SK-N-SH treated with all-trans-retinoic acid at 6 μM for 48 hours (cell line): ENCODE data around the gene PLPP2.

Source experiments
- ATAC-seq: fragments of 200-7000 bp; cut with Tn5 transposase; 3 replicates; pipeline ENCODE4 v1.9.1; 2020; ENCODE audit warnings: mild to moderate bottlenecking, moderate library complexity
- ARNTL ChIP-seq: fragments of 450-650 bp; formaldehyde crosslinking; IDR thresholded peaks from 2 replicates; pipeline ENCODE4 v1.5.0; 2020; ENCODE audit warnings: low read depth, mild to moderate bottlenecking, moderate library complexity, borderline replicate concordance
- BACH2 ChIP-seq: fragments of 250-450 bp; sonication (Bioruptor Pico); IDR thresholded peaks from 2 replicates; pipeline ENCODE4 v1.9.0; 2021; ENCODE audit warnings: mild to moderate bottlenecking, borderline replicate concordance
- CREB5 ChIP-seq: fragments of 250-450 bp; sonication (Bioruptor Pico); IDR thresholded peaks from 2 replicates; pipeline ENCODE4 v1.5.1; 2020; ENCODE audit warnings: low read depth, mild to moderate bottlenecking, moderate library complexity
- CSDC2 ChIP-seq: fragments of 250-450 bp; sonication (Bioruptor Pico); IDR thresholded peaks from 2 replicates; pipeline ENCODE4 v1.5.0; 2020; ENCODE audit warnings: mild to moderate bottlenecking, moderate library complexity
- CSRNP3 ChIP-seq: fragments of 250-450 bp; sonication (Bioruptor Pico); IDR thresholded peaks from 2 replicates; pipeline ENCODE4 v1.5.1; 2021; ENCODE audit warnings: mild to moderate bottlenecking, moderate library complexity
- ESRRG ChIP-seq: fragments of 250-450 bp; sonication (Bioruptor Pico); IDR thresholded peaks from 2 replicates; pipeline ENCODE4 v1.6.1; 2021; ENCODE audit warnings: mild to moderate bottlenecking
- GLIS3 ChIP-seq: fragments of 250-450 bp; sonication (Bioruptor Pico); IDR thresholded peaks from 2 replicates; pipeline ENCODE4 v1.5.0; 2020; ENCODE audit warnings: mild to moderate bottlenecking, moderate library complexity
- ISL1 ChIP-seq: fragments of 250-450 bp; sonication (Bioruptor Pico); IDR thresholded peaks from 2 replicates; pipeline ENCODE4 v2.1.2; 2022; ENCODE audit warnings: mild to moderate bottlenecking, moderate library complexity
- OSR1 ChIP-seq: fragments of 250-450 bp; sonication (Bioruptor Pico); IDR thresholded peaks from 2 replicates; pipeline ENCODE4 v1.8.0; 2022; ENCODE audit warnings: moderate library complexity, mild to moderate bottlenecking, inconsistent platforms
- PATZ1 ChIP-seq: fragments of 250-450 bp; sonication (Bioruptor Pico); IDR thresholded peaks from 2 replicates; pipeline ENCODE4 v1.8.0; 2020; ENCODE audit warnings: mild to moderate bottlenecking, moderate library complexity, borderline replicate concordance
- POU6F1 ChIP-seq: fragments of 250-450 bp; sonication (Bioruptor Pico); IDR thresholded peaks from 2 replicates; pipeline ENCODE4 v1.8.0; 2021; ENCODE audit warnings: low read depth, mild to moderate bottlenecking, moderate library complexity, borderline replicate concordance
- RARB ChIP-seq: fragments of 250-450 bp; sonication (Bioruptor Pico); IDR thresholded peaks from 2 replicates; pipeline ENCODE4 v1.8.0; 2021; ENCODE audit warnings: mild to moderate bottlenecking, moderate library complexity
- SNAI2 ChIP-seq: fragments of 250-450 bp; sonication (Bioruptor Pico); IDR thresholded peaks from 2 replicates; pipeline ENCODE4 v1.5.0; 2020; ENCODE audit warnings: mild to moderate bottlenecking, moderate library complexity
- TCF4 ChIP-seq: fragments of 250-450 bp; sonication (Bioruptor Pico); IDR thresholded peaks from 2 replicates; pipeline ENCODE4 v1.8.0; 2021; ENCODE audit warnings: mild to moderate bottlenecking, moderate library complexity, borderline replicate concordance
- TOX ChIP-seq: fragments of 250-450 bp; sonication (Bioruptor Pico); IDR thresholded peaks from 2 replicates; pipeline ENCODE4 v1.8.0; 2021; ENCODE audit warnings: mild to moderate bottlenecking, moderate library complexity, borderline replicate concordance
- TSHZ2 ChIP-seq: fragments of 250-450 bp; sonication (Bioruptor Pico); IDR thresholded peaks from 2 replicates; pipeline ENCODE4 v1.5.0; 2020; ENCODE audit warnings: mild to moderate bottlenecking, moderate library complexity
- ZC3H10 ChIP-seq: fragments of 250-450 bp; sonication (Bioruptor Pico); IDR thresholded peaks from 2 replicates; pipeline ENCODE4 v1.5.1; 2021; ENCODE audit warnings: mild to moderate bottlenecking, moderate library complexity
- ZFP3 ChIP-seq: fragments of 250-450 bp; sonication (Bioruptor Pico); IDR thresholded peaks from 2 replicates; pipeline ENCODE4 v1.5.0; 2020; ENCODE audit warnings: mild to moderate bottlenecking, moderate library complexity
- ZFP30 ChIP-seq: fragments of 450-650 bp; formaldehyde crosslinking; IDR thresholded peaks from 2 replicates; pipeline ENCODE4 v1.5.0; 2022; ENCODE audit warnings: mild to moderate bottlenecking, moderate library complexity
- ZNF565 ChIP-seq: fragments of 450-650 bp; formaldehyde crosslinking; conservative IDR thresholded peaks from 2 replicates; pipeline ENCODE4 v1.5.0; 2020; ENCODE audit warnings: low read depth, mild to moderate bottlenecking, moderate library complexity

The PLPP2 gene

GRCh38 chr19:330503-330902, 39.3 kb upstream of the PLPP2 start (continued):
- TF ChIP-seq ZNF565 (CRISPR knock-in tag) (no peak), PATZ1 (CRISPR knock-in tag) (no peak), SNAI2 (CRISPR knock-in tag) (no peak), TSHZ2 (no peak), ZFP3 (CRISPR knock-in tag) (no peak)
- TF ChIP-seq, all 23 proteins: peak for 0

GRCh38 chr19:329876-330275, 38.7 kb upstream of the PLPP2 start:
- ATAC-seq, result no peak
- TF ChIP-seq ZFP30 (CRISPR knock-in tag) (no peak), GLIS3 (CRISPR knock-in tag) (no peak), TSHZ2 (no peak)
- TF ChIP-seq, all 23 proteins: peak for 0

GRCh38 chr19:328025-328505, 36.9 kb upstream of the PLPP2 start:
- no peak for ATAC-seq
- TF ChIP-seq GLIS3 (CRISPR knock-in tag), result no peak
- TF ChIP-seq SNAI2 (CRISPR knock-in tag), result no peak
- TF ChIP-seq TCF4 (CRISPR knock-in tag), result no peak
- no peak for TF ChIP-seq ZC3H10
- TF ChIP-seq ZNF565 (CRISPR knock-in tag), result no peak
- no peak for TF ChIP-seq ARNTL (CRISPR knock-in tag)
- TF ChIP-seq TOX, result no peak

- no peak for ATAC-seq
- TF ChIP-seq ZFP3 (CRISPR knock-in tag) (no peak), ESRRG (no peak), TCF4 (CRISPR knock-in tag) (no peak), BACH2 (CRISPR knock-in tag) (no peak), ISL1 (no peak), POU6F1 (CRISPR knock-in tag) (no peak)
- TF ChIP-seq, all 23 proteins: peak for 0
Measured at GRCh38 chr19:327291-328024, 36.3 kb upstream of the PLPP2 start.

- TF ChIP-seq ARNTL (CRISPR knock-in tag), result no peak
- TF ChIP-seq ESRRG, result no peak
- no peak for TF ChIP-seq CSDC2 (CRISPR knock-in tag)
- no peak for TF ChIP-seq OSR1 (CRISPR knock-in tag)
- TF ChIP-seq TCF4 (CRISPR knock-in tag), result no peak
- TF ChIP-seq CSRNP3 (CRISPR knock-in tag), result no peak
- no peak for TF ChIP-seq SNAI2 (CRISPR knock-in tag)
- no peak for TF ChIP-seq ISL1
- no peak for TF ChIP-seq CREB5
- TF ChIP-seq ZFP30 (CRISPR knock-in tag), result no peak
- no peak for TF ChIP-seq RARB
- TF ChIP-seq ZC3H10, result no peak
- ATAC-seq, result no peak
Measured at GRCh38 chr19:326871-327270, 35.7 kb upstream of the PLPP2 start.
